Ishikawa (cell line): ENCODE measurements around the gene TPRG1.

Experiments used
- CEBPB ChIP-seq: IDR thresholded peaks from 2 replicates; pipeline ENCODE4 v1.6.1; 2012
- CREB1 ChIP-seq: IDR thresholded peaks from 2 replicates; pipeline ENCODE4 v1.6.1; 2012; ENCODE audit warnings: low read depth
- EGR1 ChIP-seq: IDR thresholded peaks from 2 replicates; pipeline ENCODE4 v1.6.1; 2012
- EP300 ChIP-seq: IDR thresholded peaks from 2 replicates; pipeline ENCODE4 v1.6.1; 2012; ENCODE audit warnings: borderline replicate concordance
- FOXM1 ChIP-seq: IDR thresholded peaks from 2 replicates; pipeline ENCODE4 v1.6.1; 2012; ENCODE audit warnings: low read depth, borderline replicate concordance
- NFIC ChIP-seq: IDR thresholded peaks from 2 replicates; pipeline ENCODE4 v1.6.1; 2012
- RAD21 ChIP-seq: IDR thresholded peaks from 2 replicates; pipeline ENCODE4 v1.6.1; 2012; ENCODE audit warnings: low read depth
- TAF1 ChIP-seq: IDR thresholded peaks from 2 replicates; pipeline ENCODE4 v1.6.1; 2012; ENCODE audit warnings: low read depth, mild to moderate bottlenecking
- TCF12 ChIP-seq: IDR thresholded peaks from 2 replicates; pipeline ENCODE4 v1.6.1; 2012; ENCODE audit warnings: low read depth
- TEAD4 ChIP-seq: IDR thresholded peaks from 2 replicates; pipeline ENCODE4 v1.6.1; 2012
- YY1 ChIP-seq: IDR thresholded peaks from 2 replicates; pipeline ENCODE4 v1.6.1; 2012; ENCODE audit warnings: low read depth
- ZBTB7A ChIP-seq: IDR thresholded peaks from 2 replicates; pipeline ENCODE4 v1.6.1; 2012; ENCODE audit warnings: low read depth
- TF ChIP-seq, protein P1 (sequence below): IDR thresholded peaks from 2 replicates; pipeline ENCODE4 v1.6.1; 2012
- TF ChIP-seq, protein P2 (sequence below): IDR thresholded peaks from 2 replicates; pipeline ENCODE4 v1.6.1; 2012; ENCODE audit warnings: low read depth, mild to moderate bottlenecking
- TF ChIP-seq, protein P3 (sequence below): IDR thresholded peaks from 2 replicates; pipeline ENCODE4 v1.6.1; 2012

Gene TPRG1

DNA sequence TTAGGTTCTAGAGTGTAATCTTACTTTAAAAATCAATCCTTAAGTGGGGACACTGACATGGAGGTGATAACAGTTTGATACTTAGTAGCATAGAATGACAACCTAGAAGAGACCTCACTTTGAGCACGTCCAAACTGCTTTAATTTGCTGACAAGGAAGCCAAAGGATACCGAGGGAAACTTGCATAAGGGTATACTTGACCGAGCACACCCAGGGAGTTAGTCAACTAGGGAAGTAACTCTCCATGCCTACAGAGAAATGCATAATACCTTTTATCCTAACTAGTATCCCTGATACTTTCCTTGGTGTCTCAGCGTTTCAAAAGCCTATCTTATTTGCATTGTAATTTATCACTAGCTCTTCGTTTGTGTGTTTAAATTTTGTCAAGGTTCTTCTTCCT lies 5.5 kb upstream of the TPRG1 start:
- TF ChIP-seq TEAD4: no peak
- TF ChIP-seq, protein P1, sequence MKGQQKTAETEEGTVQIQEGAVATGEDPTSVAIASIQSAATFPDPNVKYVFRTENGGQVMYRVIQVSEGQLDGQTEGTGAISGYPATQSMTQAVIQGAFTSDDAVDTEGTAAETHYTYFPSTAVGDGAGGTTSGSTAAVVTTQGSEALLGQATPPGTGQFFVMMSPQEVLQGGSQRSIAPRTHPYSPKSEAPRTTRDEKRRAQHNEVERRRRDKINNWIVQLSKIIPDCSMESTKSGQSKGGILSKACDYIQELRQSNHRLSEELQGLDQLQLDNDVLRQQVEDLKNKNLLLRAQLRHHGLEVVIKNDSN: no peak
- no peak for TF ChIP-seq TAF1
- TF ChIP-seq NFIC: no peak
- no peak for TF ChIP-seq RAD21
- TF ChIP-seq EGR1: no peak
- no peak for TF ChIP-seq ZBTB7A
- no peak for TF ChIP-seq YY1
- TF ChIP-seq EP300: no peak
- no peak for TF ChIP-seq CEBPB
- no peak for TF ChIP-seq CREB1
- TF ChIP-seq, protein P2, sequence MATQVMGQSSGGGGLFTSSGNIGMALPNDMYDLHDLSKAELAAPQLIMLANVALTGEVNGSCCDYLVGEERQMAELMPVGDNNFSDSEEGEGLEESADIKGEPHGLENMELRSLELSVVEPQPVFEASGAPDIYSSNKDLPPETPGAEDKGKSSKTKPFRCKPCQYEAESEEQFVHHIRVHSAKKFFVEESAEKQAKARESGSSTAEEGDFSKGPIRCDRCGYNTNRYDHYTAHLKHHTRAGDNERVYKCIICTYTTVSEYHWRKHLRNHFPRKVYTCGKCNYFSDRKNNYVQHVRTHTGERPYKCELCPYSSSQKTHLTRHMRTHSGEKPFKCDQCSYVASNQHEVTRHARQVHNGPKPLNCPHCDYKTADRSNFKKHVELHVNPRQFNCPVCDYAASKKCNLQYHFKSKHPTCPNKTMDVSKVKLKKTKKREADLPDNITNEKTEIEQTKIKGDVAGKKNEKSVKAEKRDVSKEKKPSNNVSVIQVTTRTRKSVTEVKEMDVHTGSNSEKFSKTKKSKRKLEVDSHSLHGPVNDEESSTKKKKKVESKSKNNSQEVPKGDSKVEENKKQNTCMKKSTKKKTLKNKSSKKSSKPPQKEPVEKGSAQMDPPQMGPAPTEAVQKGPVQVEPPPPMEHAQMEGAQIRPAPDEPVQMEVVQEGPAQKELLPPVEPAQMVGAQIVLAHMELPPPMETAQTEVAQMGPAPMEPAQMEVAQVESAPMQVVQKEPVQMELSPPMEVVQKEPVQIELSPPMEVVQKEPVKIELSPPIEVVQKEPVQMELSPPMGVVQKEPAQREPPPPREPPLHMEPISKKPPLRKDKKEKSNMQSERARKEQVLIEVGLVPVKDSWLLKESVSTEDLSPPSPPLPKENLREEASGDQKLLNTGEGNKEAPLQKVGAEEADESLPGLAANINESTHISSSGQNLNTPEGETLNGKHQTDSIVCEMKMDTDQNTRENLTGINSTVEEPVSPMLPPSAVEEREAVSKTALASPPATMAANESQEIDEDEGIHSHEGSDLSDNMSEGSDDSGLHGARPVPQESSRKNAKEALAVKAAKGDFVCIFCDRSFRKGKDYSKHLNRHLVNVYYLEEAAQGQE: no peak
- TF ChIP-seq, protein P3, sequence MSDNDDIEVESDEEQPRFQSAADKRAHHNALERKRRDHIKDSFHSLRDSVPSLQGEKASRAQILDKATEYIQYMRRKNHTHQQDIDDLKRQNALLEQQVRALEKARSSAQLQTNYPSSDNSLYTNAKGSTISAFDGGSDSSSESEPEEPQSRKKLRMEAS: no peak
- no peak for TF ChIP-seq FOXM1
- TF ChIP-seq TCF12: no peak

DNA sequence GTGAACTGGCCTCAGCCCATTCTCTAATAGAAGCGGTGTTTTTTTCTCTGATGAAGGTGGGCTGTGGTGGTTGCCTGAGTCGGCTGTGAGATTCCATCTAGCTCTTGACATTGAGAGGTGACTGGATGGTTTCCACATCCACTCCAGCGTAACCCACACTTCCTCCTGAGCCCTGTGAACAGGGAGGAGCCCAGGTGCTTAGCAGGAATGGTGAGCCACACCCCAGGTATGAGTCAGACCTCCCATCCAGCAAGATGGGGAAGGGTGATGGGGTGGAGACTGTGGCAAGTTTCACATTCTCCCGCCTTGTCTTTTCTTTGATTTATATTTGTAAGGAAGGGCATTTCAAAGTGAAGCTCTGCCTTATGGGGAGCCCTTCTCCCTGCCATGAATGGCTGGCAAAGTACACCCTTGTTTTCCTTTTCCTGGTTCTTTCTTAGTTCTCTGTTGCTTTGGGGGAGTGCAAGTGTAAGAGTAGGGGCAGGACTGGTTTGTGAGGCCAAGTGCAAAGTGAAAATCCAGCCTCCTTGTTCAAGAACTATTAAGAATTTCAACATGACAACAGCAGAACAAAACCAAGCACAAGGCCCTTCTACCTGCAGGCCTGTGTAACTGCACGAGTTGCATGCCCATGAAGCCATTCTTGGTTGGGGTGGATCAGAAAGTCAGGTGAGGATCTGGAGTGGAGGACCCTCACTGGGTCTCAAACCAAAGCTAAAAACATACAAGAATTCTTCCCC lies 4.6 kb upstream of the TPRG1 start:
- 0 out of 2 replicates have a peak, but pooled peaks have one; percentile 27 for TF ChIP-seq EP300
- no peak for TF ChIP-seq EGR1
- TF ChIP-seq, protein P3: peak; percentile 23; the same call in 1 of the 2 replicates
- TF ChIP-seq TCF12: 0 out of 2 replicates have a peak, but pooled peaks have one; percentile 29

DNA sequence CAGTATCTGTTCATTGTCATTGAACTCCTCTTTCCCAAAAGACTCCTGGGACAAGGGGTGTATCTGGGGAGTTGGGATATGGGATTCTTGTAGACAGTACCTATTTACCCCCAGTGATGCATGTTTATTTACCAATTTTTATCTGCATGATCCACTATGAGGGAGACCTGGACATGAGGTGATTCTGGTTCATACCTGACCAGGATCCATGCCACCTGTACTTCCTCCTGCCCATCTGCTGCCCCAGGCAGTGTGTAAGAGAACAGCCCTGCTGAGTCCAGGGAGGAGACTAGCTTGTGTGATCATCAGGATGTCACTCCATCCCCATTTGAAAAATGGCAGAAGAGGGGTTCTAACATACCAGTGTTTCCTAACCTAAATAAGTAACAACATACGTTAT lies 3.1 kb upstream of the TPRG1 start:
- TF ChIP-seq TCF12: no peak
- TF ChIP-seq ZBTB7A: no peak
- no peak for TF ChIP-seq TAF1
- TF ChIP-seq YY1: no peak
- TF ChIP-seq, protein P3: no peak
- TF ChIP-seq FOXM1: no peak
- no peak for TF ChIP-seq EGR1
- no peak for TF ChIP-seq CREB1
- no peak for TF ChIP-seq TEAD4
- TF ChIP-seq, protein P1: no peak

DNA sequence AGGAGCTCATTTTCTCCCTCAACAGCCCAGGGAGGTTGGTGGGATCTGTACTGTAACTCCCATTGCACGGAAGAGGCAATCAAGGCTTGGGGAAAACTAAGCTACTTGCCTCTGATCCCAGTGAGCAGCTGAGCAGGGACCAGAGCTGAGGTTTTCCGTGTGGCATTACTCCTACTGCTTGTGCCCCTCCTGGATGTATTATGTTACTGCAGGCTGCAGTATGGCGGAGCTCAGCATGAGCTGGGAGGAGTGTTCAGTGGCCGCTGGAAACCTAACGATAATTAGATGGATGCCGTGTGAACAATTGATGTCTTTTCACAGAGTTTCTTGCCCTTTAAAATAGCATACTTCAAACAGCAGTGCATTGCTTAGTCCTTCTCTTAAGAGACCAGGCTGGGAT lies 2.0 kb upstream of the TPRG1 start:
- TF ChIP-seq CREB1 (no peak), FOXM1 (no peak), YY1 (no peak), EGR1 (no peak), TAF1 (no peak), CEBPB (no peak), TCF12 (no peak), EP300 (no peak), TEAD4 (no peak), RAD21 (no peak)
- TF ChIP-seq, protein P3: no peak
- TF ChIP-seq, protein P1: no peak

DNA sequence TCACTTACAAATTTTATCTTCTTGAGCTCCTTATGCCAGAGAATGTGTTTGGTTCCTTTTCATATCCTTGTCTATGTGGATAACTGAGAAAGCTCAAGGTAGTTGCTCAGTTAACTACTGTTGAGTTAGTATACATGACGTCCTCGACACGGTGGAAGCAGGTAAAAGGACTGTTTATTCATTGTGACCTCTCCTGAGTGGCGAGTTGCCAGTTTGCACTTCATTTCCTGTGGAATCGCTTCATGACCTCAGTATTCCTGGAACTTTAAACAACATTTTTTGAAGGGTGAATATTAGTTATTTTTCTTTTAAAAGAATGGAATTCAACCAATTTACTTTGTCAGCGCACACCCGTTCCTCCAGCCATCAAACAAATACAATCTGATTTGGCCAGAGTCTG lies 1.2 kb upstream of the TPRG1 start:
- TF ChIP-seq, protein P3: no peak
- no peak for TF ChIP-seq EGR1
- TF ChIP-seq EP300: no peak
- TF ChIP-seq, protein P1: no peak

DNA sequence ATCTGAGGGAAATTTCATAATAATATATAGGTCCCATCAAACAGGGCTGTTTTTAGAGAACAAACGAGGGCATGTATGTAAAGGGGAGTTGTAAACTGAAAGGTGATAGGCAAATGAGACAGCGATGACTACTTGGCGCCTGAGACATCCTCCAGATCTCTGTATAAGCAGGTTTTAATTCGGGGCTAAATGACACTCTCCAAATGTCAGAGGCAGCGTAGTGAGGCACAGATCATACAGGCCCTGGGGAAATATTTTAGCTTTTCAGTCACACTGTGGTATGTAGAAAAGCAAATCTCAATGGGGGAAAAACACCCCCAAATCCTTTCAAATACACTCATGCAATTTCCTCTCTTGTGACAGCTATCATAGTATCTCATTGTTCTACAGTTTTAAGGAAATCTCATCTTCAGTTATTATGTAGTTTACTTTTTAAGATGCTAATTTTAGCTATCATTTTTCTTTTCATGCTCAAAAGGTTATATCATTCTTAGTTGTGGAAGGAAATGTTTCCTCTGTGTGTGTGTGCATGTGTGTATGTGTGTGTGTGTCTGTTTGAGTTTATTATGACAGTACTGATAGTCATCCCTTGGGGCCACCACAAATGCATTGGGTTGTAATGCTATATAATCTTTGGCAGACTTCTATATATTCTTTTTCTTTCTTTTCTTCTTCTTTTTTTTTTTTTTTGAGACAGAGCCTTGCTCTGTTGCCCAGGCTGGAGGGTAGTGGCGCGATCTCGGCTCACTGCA lies 1.1 kb downstream of the TPRG1 start:
- no peak for TF ChIP-seq TAF1
- TF ChIP-seq, protein P3: no peak
- TF ChIP-seq RAD21: no peak
- no peak for TF ChIP-seq EGR1
- no peak for TF ChIP-seq ZBTB7A
- TF ChIP-seq TEAD4: no peak
- no peak for TF ChIP-seq CEBPB
- no peak for TF ChIP-seq TCF12
- TF ChIP-seq, protein P1: no peak
- TF ChIP-seq EP300: no peak
- TF ChIP-seq YY1: no peak
- TF ChIP-seq FOXM1: no peak
